GM21447 (cell line): ENCODE data around the gene COA8.
"Not testable (repeated sequence)": the region's sequence is repeated elsewhere in the genome, so short reads cannot be mapped to it uniquely, and the experiment has no call there.

Source experiments
- ATAC-seq: cut with Tn5 transposase; IDR thresholded peaks from one replicate; pipeline ENCODE4 v1.9.1; 2021; ENCODE audit not compliant: unreplicated experiment

COA8 gene

DNA sequence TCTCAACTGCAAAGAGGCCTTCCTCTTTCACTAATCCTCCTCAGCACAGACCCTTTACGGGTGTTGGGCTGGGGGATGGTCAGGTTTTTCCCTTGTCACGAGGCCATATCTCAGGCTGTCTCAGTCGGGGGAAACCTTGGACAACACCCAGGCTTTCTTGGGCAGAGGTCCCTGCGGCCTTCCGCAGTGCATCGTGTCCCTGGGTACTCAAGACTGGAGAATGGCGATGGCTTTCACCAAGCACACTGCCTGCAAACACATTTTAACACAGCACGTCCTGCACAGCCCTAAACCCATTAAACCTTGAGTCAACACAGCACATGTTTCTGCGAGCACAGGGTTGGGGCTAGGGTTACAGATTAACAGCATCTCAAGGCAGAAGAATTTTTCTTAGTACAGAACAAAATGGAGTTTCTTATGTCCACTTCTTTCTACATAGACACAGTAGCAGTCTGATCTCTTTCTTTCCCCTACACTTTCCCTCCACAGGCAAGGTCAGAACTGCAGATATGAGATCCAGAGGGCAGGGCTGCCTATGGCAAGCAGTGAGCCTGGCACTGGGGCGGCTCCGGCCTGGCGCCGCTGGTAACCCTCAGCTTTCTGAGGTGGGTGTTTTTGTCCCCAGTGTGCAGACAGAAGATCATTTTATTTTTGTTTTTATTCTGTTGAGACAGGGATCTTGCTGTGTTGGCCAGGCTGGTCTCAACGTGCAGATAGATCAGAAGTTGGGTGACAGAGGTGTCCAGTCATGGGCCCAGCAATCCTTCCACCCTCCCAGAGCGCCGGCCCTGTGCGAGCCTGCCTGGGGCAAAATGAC, 37.1 kb upstream of the COA8 start:
- ATAC-seq = not testable (repeated sequence)

DNA sequence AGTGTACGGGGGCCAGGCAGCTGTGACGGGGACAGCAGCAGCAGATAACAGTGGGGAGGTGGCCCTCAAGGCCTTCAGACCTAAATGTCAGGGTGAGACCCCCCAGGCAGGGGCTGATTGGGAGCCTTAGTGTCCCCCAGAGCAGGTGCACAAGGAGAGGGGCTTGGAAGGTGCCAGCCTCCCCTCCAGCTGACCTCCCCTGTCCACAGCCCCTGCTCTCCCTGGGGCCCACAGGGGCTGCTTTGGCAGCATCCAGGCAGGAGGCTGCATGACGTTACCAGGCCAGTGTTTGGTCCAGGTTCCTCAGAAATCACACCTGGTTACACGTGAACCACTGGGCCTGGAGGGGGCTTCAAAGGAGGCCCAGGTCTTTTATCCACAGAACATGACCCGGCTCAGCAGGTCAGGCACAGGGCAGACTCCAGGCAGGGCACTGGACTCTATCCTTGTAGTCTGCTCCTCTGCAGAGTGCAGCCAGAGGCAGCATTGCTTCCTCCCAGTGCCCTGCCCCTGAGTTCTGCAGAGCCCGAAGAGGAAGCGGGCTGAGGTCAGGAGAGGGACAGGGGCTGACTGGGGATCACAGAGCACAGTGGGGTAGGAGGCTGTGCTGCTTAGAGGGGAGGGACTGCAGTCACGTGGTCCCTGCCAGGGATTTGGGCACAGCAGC, 36.4 kb upstream of the COA8 start:
- no peak for ATAC-seq

GRCh38 chr14:103526914-103527248, 35.9 kb upstream of the COA8 start:
- no peak for ATAC-seq

DNA sequence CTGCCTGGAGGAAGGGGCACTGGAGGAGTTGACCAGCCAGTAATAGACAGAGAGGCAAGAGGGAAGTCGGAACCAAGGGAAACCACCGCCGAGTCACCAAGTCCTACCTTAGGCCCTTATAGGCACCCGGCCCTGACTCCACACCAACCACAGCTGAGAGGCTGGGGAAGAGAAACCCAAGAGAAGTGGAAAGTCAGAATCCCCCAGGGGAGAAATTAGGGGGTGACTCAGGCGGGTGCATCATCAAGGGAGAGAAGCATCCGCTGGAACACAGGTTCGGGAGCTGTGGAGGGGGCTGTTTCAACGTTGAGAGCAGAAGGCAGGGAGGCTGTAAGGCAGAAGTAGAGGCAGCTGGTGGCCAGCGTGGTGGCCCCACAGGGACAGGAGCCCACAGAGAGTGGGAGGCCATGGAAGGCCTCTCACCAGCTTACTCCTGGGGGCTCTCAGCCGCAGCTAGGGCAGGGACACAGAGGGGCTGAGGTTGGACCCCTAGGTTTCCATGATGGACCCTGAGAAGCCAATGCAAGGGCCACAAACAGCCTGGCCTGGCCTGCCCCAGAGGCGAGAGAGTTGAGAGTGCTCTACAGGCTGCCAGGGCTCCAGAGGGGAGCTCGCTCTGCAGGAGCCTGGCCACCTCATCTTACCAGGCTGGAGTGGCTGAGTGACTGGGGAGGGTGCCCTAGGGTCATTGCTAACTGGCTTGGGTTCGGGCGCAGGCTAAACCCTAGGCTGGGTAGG, 35.2 kb upstream of the COA8 start:
- ATAC-seq = peak; percentile 71

DNA sequence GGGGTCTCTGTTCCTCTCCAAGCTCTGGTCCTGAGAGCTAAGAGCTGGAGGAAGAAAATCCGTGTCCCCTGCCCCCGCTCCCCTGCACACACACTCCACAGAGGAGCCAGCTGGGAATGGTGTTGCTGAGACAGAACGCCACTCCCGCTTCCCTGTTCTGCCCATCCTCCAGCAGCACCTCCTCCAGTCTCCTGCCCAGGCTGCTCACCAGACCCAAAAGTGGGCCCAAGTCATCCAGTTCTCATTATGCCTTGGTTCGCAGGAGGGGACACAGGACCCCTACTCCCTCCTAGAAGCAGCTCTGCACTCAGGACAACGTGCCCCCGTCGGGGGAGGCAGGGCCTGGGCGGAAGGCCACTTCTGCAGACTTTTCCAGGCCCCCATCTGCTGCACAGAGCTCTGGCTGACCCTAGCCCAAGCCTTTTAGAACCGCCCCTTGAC, 34.6 kb upstream of the COA8 start:
- no peak for ATAC-seq

GRCh38 chr14:103528587-103529382, 34.0 kb upstream of the COA8 start, which contains the start of gene TRMT61A:
TRMT61A (plus strand) TSS chr14:103529196; CDS start chr14:103529979, 783 bp downstream.
- peak; percentile 33 for ATAC-seq

GRCh38 chr14:103529383-103530365, 33.1 kb upstream of the COA8 start:
- ATAC-seq = no peak

DNA sequence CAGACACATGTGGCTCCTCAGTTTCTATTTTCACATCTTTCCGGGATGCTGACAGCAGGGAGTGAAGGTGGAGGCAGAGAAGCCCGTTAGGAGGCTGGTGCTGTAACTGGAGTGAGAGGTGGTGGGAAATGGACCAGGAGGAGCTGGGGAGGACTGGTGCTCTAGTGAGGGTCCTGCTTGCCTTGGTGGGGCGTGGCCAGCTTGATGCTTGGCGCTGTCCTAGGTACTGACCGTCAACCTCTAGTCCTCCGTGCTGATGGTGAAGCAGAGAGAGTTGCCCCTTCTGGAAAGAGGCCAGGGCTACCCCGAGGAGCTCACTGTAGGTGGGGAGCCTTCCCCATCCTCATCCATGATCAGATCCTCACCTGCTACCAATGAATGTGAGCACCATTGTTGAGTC, 32.4 kb upstream of the COA8 start:
- ATAC-seq = no peak

- ATAC-seq = no peak
These were observed 31.9 kb upstream of the COA8 start for GRCh38 chr14:103530831-103531230.

DNA sequence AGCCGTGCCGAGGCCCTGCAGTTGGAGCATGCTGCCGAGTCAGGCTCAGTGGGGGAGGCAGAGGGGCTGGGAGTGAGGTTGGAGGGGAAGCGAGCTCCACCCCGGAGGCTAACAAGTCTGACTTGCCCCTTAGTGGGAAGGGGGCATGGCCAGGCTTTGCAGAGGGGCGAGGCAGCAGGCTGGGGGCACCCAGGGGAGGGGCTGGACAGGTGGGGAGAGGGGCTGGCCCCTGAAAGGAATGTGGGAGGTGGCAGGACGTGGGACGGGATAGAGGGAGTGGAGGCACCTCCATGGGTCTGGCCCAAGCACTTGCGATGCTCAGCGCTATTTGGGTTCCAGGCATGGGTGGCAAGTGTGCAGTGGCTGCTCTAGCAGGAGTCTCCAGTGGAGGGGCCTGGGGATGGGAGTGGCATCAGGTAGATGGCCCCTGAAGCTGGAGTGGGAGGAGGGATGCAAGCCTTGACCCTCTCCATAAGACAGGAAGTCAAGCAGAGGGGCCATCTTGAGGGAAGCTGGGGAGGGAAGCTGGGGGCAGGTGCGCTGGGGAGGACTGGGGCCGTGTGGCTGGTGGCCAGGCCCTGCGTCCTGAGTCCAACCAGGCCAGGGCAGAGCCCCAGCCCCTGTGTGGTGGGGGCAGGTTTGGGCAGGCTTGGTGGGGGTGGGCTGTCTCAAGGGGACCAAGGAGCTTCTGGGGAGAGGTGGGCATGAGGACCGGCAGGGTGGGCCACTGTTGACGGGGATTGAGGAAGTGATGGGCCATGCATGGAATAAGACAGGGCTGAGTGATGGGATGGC, 31.1 kb upstream of the COA8 start:
- ATAC-seq = no peak

DNA sequence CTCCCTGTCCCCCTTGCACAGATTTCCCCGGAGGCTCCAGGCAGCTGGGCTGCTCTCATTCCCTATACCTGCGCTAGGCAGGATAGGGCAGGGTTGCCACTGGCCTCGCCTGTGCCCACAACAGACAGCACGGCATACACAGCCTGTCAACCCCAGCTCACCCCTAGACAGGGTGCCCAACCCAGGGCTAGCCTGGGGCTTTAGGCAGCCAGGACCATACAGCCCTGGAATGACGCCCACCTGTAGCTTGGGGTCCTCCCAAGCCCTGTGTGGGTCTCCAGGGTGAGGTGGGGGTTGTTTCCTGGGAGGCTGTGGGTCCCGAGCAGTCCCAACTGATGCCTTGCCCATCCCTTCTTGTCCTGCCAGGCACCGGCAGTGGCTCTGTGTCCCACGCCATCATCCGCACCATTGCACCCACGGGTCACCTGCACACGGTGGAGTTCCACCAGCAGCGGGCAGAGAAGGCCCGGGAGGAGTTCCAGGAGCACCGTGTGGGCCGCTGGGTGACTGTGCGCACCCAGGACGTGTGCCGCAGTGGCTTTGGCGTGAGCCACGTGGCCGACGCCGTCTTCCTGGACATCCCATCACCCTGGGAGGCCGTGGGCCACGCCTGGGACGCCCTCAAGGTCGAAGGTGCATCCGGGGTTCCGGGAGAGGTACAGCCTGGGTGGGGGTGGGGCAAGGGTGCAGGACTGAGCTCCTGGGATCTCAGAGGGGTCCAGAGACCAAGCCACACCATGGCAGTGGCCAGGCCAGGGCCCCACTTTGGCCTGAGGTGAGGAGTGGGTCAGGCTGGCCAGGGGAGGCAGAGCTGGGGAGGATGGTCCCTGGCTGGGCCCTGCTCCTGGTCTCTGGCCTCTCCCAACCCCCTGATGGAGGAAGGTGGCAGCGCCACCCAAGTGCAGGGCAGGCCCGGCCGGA, 30.3 kb upstream of the COA8 start:
- ATAC-seq = no peak

- ATAC-seq = no peak
These were observed 29.4 kb upstream of the COA8 start for GRCh38 chr14:103533137-103533998.

DNA sequence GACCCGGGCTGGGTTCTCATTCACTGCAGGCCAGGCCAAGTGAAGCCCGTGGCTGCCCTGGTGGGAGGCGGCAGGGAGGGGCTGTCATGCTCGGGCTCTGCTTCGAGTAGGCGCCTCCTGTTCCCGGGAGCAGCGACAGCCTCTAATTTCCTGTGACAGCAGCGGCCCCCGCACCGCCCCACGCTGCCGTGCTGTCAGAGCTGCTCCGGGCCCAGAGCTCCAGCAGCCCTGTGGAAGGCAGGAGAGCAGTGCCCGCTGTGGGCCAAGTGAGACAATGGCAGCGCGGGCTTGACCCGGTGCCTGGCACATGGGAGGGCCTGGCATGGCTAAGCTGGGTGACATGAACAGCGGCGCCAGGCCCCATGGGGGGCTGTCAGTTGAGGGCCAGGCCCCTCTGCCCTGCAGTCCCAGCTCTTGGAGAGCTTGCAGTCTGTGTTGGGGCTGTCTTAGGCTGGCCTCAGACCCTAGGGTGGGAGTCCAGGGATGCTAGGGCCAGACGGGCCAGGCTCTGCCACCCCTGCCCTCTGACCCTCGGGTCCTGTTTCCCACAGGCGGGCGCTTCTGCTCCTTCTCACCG, 28.7 kb upstream of the COA8 start:
- ATAC-seq = no peak

- ATAC-seq = no peak
These were observed 28.1 kb upstream of the COA8 start for GRCh38 chr14:103534576-103535061.

GRCh38 chr14:103535081-103535890, 27.5 kb upstream of the COA8 start:
- ATAC-seq = no peak
